M059J (cell line): ENCODE results near the gene GLT6D1. TPM values are rescaled to one million over a fixed set of nuclear protein-coding genes. Genes with fewer than 3 reads are reported as not detected.
"Not testable (repeated sequence)": the region's sequence is repeated elsewhere in the genome, so short reads cannot be mapped to it uniquely, and the experiment has no call there.

Experiments used
- DNase-seq: peaks from one replicate; pipeline ENCODE4 v3.0.0-alpha.2; 2012; ENCODE audit warnings: low read depth
- total RNA-seq: library from RNA; depleted of rRNA; stranded (reverse); fragments of >200 nt; shearing (Covaris generic); gene quantifications from 2 replicates; pipeline ENCODE4 v1.2.3, GENCODE V29; 2014; rRNA removed

The GLT6D1 gene
- not detected in 2 replicates for total RNA-seq

DNA sequence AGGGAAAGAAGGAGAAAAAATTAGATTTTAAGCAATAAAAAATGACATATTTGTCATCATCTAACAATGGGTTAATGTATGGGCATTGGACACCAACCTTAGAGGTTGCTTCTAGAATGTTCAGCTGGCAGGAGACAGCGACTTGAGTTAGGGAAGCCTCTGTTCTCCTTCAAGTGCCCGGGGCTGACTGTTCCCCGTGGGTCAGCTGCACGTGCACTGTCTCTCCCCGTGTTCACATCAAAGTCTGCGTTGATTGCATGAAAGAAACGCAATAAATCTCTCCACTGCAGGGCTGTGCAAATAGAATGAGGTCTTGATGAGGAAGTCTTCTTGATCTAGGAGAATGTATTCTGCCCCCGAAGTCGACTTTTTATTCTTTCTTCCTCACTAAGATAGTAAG, at the start of gene GLT6D1:
Gene GLT6D1 (minus strand): TSS at position 345 of the 400 bp plus-strand sequence. CDS start 353 bp downstream, outside the sequence.
- DNase-seq, result no peak

DNA sequence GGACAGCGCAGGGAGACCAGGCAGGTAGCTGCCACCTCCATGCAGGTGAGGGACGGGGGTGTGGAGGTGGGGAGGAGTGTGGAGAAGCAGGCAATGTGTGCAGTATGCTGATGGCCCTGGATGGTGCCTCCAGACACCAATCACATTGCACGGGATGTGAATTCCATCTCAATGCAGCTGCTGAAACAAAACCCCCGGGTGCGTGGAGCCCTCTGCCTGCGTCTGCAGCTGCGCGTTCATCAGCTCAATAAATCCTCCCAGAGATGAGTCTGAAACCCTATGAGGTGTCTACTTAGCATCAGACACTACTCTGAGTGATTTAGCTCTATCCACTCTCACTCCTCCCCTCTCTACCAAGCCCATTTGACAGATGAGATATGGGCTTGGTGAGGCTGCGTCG, 49.7 kb upstream of the GLT6D1 start:
- no peak for DNase-seq

GRCh38 chr9:135687216-135687615, 47.9 kb upstream of the GLT6D1 start:
- DNase-seq, result no peak

- no peak for DNase-seq
Measured at GRCh38 chr9:135684691-135685090, 45.4 kb upstream of the GLT6D1 start.

DNA sequence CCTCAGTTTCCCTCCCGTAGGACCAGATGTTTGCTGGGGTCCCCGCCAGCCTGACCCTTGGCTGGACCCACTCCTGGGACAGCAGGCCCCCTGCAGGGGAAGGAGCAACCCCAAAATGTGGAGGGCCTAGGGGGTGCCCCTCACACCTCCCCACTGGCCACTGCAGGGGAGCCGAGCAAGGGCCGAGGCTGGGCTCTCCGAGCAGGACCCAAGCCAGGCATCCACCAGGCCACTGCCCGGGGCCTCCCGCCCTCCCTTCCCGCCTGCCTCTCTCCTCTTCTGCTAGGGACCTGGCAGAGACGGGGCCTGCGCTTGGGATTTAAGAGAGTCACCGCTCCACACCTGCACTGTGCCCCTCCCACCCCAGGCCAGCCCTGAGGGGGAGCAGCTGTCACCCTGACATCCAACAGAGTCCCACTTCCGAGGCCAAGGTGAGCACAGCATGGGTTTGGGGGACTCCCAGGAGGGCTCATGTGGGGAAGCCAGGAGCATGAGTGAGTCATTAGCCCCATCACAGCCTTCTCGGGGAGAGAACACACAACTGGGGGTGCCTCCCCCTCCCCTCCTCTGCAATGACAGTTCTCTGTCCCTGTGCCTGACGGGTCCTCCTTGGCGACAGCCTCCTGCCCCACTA, 44.2 kb upstream of the GLT6D1 start:
- no peak for DNase-seq

GRCh38 chr9:135681161-135681560, 41.8 kb upstream of the GLT6D1 start:
- no peak for DNase-seq

- no peak for DNase-seq
Measured at GRCh38 chr9:135680056-135680455, 40.7 kb upstream of the GLT6D1 start.

- DNase-seq, result no peak
Measured at GRCh38 chr9:135678236-135679017, 39.1 kb upstream of the GLT6D1 start.

DNA sequence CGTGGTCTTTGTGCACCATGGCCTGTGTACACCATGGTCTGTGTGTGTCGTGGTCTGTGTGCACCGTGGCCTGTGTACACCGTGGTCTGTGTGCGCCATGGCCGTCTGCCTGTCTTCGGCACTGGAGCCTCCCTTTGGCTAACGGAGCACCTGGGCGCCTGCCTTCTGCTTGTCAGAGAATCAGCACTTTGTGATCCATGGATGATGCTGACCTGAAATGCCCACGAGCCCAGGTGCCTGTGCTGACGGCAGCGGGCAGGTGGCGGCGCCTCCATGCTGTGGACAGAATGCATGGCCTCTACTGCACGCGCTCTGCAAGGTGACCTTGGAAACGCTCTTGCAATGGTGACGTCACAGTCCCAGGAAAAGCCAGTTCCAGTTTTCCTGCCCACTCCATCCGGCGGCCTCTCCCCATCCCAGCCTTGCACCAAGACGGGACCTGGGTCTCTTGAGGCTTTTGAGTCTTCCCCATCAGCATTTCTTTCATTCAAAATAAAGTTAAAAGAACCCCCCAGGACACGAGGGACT, 38.4 kb upstream of the GLT6D1 start:
- no peak for DNase-seq

DNA sequence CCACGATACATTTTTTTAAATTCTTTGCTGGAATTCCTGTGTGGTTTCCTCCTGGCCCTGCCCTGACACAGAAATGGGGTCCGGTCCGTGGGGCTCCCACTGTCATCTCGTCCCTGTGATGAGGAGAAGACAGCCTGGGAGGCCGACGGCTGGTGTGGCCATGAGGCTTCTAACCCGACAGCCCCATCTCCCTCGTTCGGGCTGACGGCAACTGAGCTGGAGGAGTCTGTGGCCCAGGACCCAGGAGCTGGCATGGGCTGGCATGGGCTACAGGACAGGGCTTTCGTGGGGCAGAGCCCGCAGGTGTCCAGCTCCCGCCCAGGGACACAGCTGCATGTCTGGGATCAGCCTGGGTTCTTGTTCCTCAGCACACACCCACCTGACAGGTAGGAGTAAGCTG, 37.6 kb upstream of the GLT6D1 start:
- no peak for DNase-seq

- DNase-seq, result no peak
Measured at GRCh38 chr9:135674977-135675376, 35.6 kb upstream of the GLT6D1 start.

DNA sequence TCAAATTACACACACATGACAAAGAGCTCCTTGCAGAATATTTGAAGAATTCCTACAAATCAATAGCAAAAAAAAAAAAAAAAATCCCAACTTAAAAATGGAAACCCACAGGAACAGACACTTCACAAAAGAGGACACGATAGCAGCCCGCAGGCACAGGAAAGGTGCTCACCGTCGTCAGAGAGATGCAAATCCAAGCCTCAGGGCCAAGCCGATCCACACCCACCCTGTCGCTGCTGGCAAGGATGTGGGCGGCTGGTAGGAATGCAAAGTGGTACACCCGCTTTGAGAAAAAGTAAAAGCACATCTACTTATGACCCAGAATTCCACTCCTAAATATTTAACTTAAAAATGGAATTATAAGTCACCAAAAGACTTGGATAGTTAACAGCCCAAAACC, 34.6 kb upstream of the GLT6D1 start:
- DNase-seq, result no peak

GRCh38 chr9:135672786-135673185, 33.4 kb upstream of the GLT6D1 start:
- DNase-seq, result not testable (repeated sequence)

GRCh38 chr9:135671591-135672041, 32.3 kb upstream of the GLT6D1 start:
- no peak for DNase-seq

DNA sequence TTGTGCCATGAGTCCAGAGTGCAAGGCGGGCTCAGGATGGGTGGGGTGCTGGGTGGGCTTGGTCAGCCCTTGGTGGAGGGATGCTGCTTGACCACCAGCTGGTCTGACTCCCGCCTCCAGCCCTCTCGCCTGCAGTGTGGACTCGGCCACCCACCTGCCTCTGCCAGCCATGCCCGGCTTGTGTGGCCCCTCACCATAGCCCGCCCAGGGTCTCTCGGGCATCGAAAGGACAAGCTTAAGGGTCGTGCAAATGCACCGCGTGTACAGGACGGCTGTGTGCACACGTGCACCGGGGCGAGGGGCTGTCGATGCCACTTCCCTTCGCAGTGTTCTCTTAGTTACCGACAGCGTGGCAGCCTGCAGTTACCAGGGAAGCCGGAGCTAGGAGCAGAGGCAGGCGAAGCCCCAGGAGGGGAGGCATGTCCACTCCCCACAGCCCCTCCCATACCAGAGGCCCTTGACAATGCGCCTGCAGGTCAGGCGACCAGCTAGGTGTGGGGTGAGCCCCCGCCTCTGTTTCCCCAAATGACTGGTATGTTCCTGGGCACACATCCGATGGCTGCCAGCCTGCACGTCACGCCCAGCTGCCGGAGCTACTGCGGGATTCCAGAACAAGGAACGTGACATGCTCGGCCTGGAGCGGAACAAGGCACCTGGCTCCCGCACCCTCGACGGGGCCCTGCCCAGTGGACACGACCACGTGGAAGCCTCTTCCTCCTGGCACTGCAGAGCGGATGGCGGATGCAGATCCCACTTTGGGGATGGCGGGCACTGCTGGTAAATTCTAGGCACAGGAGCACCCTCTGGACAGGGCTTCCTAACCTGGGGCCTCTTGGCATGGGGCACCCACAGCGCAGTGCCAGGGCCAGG, 31.6 kb upstream of the GLT6D1 start:
- DNase-seq, result no peak

- DNase-seq, result no peak
Measured at GRCh38 chr9:135669616-135670285, 30.4 kb upstream of the GLT6D1 start.

GRCh38 chr9:135669018-135669417, 29.7 kb upstream of the GLT6D1 start:
- DNase-seq, result not testable (repeated sequence)

DNA sequence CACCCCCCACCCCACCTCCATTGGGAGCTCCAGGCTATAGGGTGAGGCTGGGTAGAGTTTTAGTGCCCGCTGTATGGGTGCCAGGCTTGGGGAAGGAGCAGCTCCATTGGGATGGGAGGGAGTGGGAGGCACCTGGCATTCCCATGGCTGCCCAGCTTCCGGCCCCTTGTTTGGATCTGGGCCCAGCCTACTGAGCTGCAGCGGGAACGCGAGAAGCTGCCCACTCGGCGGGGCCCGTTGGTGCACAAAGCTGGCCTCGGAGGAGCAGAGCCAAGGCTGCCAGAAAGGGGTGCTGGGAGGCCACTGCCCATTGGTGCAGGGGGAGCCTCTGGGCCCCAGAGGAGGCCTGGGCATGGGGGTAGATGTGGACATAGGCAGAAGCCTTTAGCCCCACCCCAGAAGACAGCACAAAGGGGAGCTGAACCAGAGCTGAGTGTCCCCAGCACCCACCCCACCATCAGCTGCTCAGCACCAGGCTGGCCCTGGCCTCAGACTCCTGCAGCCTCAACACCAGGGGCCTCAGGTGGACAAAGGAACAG, 28.2 kb upstream of the GLT6D1 start:
- DNase-seq, result no peak

DNA sequence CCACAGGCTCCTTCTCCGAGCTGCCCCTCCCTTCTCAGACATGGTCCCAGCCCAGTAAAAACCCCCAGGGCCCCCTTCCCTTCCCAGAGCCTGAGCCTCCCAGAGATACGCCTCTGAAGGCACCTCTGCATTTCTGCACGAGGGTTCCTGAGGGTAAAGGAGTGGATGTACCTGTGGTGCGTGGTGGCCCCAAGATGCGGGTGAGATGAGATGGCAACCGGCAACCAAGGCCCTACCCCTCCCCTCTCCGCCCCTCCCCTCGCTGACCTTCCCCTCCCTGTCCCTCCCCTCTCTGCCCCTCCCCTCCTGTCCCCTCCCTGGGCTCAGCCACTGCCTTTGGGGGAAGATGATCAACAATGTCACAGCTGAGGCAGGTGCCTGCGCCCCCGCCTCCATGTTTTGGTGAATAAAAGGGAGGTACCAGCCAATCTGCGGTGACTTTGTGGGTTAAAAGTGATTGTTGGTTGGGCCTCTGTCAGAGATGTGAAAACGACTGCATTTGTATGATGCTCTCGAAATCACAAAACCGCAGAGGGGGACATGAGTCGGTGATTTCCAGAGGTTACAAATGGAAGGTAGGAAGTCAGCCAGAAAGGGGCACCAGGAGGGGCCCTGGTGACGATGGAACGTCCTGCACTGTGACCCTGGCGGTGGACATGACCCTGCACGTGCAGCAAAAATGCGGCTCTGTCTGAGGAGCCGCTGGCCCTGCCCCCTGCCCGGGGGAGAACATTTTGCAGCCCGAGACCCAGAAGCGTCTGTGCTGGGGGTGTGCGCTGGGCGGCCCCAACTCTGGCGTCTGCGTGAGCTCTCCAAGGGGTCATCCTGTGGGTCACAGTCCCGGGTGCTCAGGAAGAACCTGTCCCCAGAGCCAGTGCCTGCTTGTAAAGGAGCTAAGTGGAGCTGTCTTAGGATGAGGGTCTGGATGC, 27.5 kb upstream of the GLT6D1 start:
- no peak for DNase-seq

DNA sequence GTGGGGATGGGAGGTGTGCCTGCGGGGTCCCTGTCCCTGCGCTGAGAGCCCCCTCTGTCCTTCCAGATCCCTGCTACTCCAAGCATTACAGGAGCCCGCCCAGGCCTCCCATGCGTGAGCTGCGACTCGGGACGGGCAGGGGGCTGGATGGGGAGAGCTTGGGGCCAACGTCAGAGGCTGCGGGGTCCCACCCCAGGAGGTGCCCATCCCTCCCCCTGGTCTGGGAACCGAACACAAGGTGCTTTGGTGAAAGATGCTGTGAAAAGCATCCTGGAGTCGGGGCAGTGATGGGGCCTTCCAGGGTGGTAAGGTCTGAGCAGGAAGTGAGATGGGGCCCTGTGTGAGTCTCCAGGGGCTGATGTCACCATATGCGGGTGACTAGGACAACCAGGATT, 26.5 kb upstream of the GLT6D1 start:
- DNase-seq, result no peak
